ENCODE results near the gene SH3RF1. TPM values are rescaled to one million over a fixed set of nuclear protein-coding genes. Genes with fewer than 3 reads are reported as not detected.
"Not testable (repeated sequence)": the region's sequence is repeated elsewhere in the genome, so short reads cannot be mapped to it uniquely, and the experiment has no call there.

The SH3RF1 gene
- total RNA-seq, 6 experiments from 2014 or later = 54.5 to 67.1 (median 57.1) TPM

DNA sequence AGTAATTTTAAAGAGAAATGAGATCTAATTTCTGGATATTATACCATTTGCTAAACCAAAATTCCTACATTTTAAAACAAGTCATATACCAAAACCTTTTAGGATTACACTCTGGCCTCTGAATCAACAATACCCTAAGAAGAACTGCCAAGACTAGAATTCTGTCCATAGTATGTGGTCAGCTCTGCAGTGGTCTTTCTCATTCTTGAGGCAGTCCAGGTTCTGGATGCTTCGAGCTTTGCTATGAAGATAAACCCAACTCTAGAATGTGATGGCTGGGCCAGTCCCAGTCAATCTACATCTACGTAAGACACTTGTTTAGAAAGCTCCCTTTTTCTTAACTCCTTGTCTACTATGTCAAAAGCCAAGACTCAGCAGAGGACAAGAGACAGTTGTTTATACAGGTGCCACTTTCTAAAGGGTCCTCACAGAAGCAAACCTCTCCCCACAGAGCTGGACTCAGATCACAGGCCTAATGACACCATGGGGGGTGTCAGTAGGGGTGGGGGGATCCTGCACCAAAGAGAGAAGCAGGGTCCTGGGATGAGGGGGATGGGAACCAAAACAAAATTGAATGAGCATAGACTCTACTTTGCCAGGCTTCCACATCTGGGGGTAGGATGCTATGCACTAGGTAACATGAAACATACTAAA is 63.2 kb downstream of the SH3RF1 start:
- peak overlapping the region; percentile 57; the same call in 1 of the 2 replicates for H3K27ac Mint-ChIP-seq
- no peaks in the 10 kb centered on the region for H3K27me3 Mint-ChIP-seq (ENCODE audit: insufficient read depth)
- peaks cover 17% of the 10 kb centered on the region for H3K36me3 Mint-ChIP-seq (ENCODE audit: low read depth)
- H3K9me3 Mint-ChIP-seq = no peaks in the 10 kb centered on the region
- H3K4me3 Mint-ChIP-seq = 0 out of 2 replicates have a peak overlapping the region, but pooled peaks have one; percentile 7
- peaks cover 74% of the 10 kb centered on the region for H3K4me1 Mint-ChIP-seq (ENCODE audit: low read depth)
- DNase-seq = no peak
- TF ChIP-seq, protein P1, sequence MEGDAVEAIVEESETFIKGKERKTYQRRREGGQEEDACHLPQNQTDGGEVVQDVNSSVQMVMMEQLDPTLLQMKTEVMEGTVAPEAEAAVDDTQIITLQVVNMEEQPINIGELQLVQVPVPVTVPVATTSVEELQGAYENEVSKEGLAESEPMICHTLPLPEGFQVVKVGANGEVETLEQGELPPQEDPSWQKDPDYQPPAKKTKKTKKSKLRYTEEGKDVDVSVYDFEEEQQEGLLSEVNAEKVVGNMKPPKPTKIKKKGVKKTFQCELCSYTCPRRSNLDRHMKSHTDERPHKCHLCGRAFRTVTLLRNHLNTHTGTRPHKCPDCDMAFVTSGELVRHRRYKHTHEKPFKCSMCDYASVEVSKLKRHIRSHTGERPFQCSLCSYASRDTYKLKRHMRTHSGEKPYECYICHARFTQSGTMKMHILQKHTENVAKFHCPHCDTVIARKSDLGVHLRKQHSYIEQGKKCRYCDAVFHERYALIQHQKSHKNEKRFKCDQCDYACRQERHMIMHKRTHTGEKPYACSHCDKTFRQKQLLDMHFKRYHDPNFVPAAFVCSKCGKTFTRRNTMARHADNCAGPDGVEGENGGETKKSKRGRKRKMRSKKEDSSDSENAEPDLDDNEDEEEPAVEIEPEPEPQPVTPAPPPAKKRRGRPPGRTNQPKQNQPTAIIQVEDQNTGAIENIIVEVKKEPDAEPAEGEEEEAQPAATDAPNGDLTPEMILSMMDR (IDR thresholded peaks at IDR 0.05) = no peak

DNA sequence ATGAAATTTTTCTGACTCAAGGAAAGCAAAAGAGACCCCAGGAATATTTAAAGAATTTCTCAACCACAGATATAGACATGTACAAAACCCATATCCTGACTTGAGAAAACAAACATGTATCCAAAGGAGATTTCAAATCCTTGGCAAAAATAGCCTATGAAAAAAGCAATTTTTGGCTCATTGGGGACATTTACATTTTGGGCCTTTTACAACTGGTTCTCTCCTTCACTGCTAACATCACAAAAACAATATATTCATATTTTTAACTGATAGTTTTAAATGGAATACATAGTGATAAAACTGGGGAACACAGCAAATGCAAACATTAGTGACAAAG is 65.0 kb downstream of the SH3RF1 start:
- peaks cover 86% of the 10 kb centered on the region for H3K4me1 Mint-ChIP-seq (ENCODE audit: low read depth)
- H3K27me3 Mint-ChIP-seq (ENCODE audit: insufficient read depth) = no peaks in the 10 kb centered on the region
- no peak overlapping the region for H3K4me3 Mint-ChIP-seq
- no peaks in the 10 kb centered on the region for H3K9me3 Mint-ChIP-seq
- H3K27ac Mint-ChIP-seq = no peak overlapping the region
- TF ChIP-seq, protein P1 (IDR thresholded peaks at IDR 0.05) = no peak
- peaks cover 13% of the 10 kb centered on the region for H3K36me3 Mint-ChIP-seq (ENCODE audit: low read depth)
- DNase-seq = no peak

DNA sequence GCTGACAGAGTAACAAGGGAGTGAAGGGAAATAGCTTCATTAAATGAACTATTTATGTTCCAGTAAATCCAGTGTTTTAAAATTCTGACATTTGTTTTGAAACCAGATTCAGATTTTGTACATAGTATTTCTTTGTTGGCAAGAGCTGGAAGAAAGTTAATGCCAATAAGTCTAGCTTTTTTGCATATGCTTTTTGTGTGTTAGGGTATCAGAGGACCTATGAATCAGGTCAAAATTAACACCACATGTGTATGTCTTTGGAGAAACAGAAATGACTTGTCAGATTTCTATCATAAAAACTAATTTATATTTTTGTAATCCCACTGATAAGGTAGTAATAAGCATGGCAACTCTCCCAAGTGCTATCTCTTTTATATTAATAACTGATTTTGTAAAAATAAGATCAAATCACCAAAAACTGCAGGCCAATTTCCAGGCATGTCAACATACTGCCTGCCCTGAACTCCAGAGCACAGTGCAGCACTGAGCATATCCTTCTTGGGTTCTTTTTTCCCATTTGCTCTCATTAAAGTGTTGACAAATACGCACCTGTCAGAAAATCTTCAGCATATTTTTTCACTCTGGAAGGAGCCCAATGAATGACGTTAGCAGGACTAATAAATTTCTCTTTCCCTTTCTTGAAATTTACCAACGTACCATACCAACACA is 65.5 kb downstream of the SH3RF1 start:
- no peaks in the 10 kb centered on the region for H3K27me3 Mint-ChIP-seq (ENCODE audit: insufficient read depth)
- no peak overlapping the region for H3K4me3 Mint-ChIP-seq
- TF ChIP-seq, protein P1 (IDR thresholded peaks at IDR 0.05) = no peak
- H3K9me3 Mint-ChIP-seq = no peaks in the 10 kb centered on the region
- no peak for DNase-seq
- H3K4me1 Mint-ChIP-seq (ENCODE audit: low read depth) = peaks cover 86% of the 10 kb centered on the region
- H3K27ac Mint-ChIP-seq = peak overlapping the region; percentile 40; the same call in 1 of the 2 replicates
- peaks cover 11% of the 10 kb centered on the region for H3K36me3 Mint-ChIP-seq (ENCODE audit: low read depth)

DNA sequence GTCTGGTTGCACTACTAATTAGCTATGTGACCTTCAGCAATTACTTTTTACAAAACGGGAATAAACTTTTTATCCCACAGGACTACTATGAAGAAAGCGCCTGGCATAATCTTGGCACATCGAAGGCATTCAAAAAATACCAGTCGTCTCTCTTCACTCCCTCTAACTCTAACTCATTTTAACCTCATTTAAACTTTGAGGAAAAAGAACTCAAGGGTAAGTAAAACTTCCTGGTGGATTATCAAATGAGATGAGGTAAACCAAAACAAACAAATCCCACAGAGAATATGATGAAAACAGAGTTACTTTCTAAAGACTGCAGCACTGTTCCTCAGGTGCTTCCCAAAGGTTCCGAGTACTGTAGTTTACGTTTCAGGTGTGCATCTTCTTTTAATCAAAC is 66.9 kb downstream of the SH3RF1 start:
- TF ChIP-seq, protein P1 (IDR thresholded peaks at IDR 0.05) = no peak
- Mint-ChIP-seq H3K36me3 (ENCODE audit: low read depth) (peaks cover 7% of the 10 kb centered on the region), H3K9me3 (no peaks in the 10 kb centered on the region), H3K27ac (peak overlapping the region; percentile 46; the same call in 1 of the 2 replicates), H3K4me1 (ENCODE audit: low read depth) (peaks cover 84% of the 10 kb centered on the region), H3K4me3 (no peak overlapping the region), H3K27me3 (ENCODE audit: insufficient read depth) (no peaks in the 10 kb centered on the region)
- DNase-seq = no peak

DNA sequence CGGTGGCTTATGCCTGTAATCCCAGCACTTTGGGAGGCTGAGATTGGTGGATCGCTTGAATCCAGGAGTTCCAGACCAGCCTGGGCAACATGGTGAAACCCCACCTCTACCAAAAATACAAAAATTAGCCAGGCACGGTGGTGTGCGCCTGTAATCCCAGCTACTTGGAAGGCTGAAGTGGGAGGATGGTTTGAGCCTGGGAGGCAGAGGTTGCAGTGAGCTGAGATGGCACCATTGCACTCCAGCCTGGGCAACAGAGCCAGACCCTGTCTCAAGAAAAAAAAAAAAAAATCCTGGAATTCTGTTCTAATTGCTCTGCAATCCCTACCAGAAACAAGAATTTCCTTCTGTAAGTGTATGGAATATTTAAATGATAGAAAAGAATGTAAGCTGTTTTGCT is 67.5 kb downstream of the SH3RF1 start:
- Mint-ChIP-seq H3K27ac (peak overlapping the region; percentile 91; the same call in 1 of the 2 replicates), H3K4me1 (ENCODE audit: low read depth) (peaks cover 77% of the 10 kb centered on the region)
- not testable (repeated sequence) for H3K4me3 Mint-ChIP-seq; H3K36me3 Mint-ChIP-seq (ENCODE audit: low read depth); H3K9me3 Mint-ChIP-seq; DNase-seq; H3K27me3 Mint-ChIP-seq (ENCODE audit: insufficient read depth)

DNA sequence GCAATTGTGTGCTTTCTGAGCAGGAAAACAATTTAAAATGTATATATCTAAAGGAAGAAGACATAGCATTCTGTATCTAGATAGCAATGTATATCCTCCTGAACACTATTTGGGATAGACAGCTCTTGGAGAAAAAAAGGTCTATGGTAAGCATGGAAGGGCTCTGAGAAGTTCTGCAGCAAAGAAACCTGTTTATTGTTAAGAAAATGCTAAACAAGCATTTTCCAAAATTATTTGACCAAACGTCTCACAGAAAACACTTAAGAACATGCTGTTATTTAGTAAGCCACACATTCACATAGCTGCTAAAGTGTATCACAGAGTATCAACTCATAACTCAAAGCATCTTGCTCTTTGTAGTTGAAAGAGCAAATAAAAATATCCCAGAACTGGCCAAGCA is 67.9 kb downstream of the SH3RF1 start:
- Mint-ChIP-seq H3K9me3 (no peaks in the 10 kb centered on the region), H3K27ac (peak overlapping the region; percentile 91; the same call in 1 of the 2 replicates), H3K27me3 (ENCODE audit: insufficient read depth) (no peaks in the 10 kb centered on the region), H3K4me3 (no peak overlapping the region), H3K4me1 (ENCODE audit: low read depth) (peaks cover 73% of the 10 kb centered on the region), H3K36me3 (ENCODE audit: low read depth) (peaks cover 7% of the 10 kb centered on the region)
- DNase-seq = no peak
- TF ChIP-seq, protein P1 (IDR thresholded peaks at IDR 0.05) = no peak

All from HFFc6 (cell line).